GM11168 (cell line): ENCODE measurements around the gene DNAH11.
"Not testable (repeated sequence)": the region's sequence is repeated elsewhere in the genome, so short reads cannot be mapped to it uniquely, and the experiment has no call there.

Experiments
- in situ Hi-C: fragments of 300-500 bp; cut with MboI; formaldehyde crosslinking; loops from one replicate; pipeline ENCODE4 v1.12.0; 2022; ENCODE audit warnings: low sequenced_read_pairs; ENCODE audit not compliant: unreplicated experiment

Gene DNAH11

DNA sequence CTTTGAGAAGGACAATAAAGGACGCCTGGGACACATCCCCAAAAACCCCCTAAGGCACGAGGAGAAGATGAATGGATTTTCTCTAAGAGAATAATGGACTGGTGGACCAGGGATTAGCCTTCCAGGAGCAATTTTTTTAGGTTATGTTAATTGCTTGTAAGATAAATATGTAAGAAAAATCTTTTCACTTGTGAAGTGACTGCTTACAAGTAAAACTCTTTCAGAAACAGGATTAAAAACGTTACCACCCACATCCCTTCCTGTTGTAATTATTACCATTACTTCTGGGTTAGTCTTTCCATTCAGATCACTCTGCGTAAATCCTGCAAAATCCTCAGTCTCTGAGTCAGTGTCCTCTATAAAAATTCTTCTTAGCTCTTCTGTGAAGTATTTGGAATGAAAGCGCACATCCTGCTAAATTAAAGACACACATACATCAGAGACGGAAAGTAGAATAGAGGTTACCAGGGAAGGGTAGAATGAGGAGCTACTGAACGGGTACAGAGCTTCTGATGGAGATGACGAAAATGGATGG, 368.6 kb downstream of the DNAH11 start:
- in situ Hi-C loops: no loop called here

DNA sequence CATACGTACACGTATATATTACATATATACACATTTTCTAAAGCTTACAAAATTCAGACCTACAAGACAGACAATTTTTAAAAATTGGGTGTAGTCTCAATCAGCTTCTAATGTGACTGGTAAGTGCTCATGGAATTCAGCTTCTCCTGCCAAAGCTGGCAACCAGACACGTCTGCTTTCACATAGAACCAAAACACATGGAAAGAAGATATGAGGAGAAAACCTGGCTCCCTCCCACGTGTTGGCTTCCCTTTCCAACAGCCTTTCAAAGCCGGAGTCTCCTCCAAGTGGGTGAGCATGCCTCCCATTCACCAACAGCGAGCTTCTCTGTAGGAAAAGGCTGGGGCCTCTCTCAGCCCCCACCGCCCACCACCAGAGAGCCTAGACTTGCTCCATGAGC, 369.5 kb downstream of the DNAH11 start:
- in situ Hi-C loops: no loop called here

DNA sequence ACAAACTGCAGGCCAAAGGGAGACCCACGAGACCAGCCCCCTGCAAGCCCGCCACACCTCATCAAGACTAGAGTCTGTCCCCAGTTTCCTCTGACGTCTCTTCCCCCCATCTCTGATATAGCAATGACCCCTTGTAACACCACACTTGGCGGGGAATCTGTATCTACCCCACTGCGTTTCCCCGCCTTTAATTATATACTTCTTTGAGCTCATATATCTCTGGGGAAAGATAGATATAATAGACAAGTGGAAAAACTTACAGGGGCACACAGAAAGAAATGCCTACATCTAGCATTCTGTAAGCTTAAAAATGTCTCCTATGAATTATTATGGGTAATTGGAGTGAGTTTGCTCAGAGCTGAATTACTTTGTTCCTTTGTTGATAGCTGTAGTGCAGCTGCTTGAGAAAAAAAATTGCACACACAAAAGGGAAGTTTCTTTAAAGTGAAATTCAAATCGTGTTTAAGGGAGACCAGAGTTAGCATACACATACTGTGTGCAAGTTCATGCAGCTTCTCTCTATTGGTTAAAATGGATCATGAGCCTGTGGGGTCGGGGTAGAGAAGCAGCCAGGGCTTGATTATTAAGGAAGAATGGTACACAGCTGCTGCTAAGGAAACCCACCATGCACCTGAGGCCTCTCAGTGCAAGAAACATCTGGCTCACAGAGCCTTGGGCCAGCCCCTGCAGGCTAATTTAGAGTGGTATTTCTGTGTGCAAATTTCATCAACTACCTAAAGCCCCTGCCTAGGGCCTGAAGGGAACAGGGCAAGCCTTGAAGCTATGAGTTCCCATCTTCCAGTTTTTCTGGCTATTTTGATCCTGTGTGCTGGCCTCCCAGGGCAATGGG, 370.3 kb downstream of the DNAH11 start:
- in situ Hi-C loops: no loop called here

DNA sequence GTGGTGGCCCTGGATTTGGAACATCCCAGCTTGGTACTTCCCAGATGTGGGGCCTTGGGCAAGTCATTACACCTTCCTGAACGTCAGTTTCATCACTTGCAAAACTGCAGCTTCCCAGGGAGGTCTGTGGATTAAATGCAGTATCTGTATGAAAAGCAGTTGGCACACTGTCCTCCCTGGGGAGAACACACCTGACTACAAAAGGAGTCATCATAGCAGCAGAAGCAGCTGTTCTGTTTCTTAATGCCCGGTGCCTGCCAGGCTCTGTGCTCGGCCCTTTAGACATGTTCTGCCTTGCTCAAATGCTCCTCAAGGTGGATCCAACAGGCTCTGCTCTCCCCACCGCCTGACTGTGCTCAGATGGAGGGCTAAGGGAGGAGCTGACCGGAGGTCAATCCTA, 371.8 kb downstream of the DNAH11 start:
- in situ Hi-C loops: no loop called here

DNA sequence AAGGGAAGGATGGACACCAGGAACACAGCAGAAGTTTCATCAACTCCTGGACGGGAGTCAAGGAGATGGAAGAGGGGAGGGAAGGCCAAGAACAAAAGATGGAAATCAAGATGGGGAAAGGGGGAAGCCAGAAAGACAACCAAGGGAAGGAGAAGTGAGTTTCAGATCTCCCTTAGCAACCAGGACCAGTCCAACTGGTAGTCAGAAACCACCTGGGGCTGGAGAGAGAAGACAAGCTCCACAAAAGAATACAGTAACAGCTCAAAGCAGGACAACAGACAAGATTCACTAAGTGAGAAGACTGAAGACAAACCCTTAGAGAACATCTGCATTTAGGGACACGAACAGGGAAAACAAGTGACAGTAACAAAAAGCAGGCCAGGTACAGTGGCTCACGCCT, 372.3 kb downstream of the DNAH11 start:
- in situ Hi-C loops: no loop called here

DNA sequence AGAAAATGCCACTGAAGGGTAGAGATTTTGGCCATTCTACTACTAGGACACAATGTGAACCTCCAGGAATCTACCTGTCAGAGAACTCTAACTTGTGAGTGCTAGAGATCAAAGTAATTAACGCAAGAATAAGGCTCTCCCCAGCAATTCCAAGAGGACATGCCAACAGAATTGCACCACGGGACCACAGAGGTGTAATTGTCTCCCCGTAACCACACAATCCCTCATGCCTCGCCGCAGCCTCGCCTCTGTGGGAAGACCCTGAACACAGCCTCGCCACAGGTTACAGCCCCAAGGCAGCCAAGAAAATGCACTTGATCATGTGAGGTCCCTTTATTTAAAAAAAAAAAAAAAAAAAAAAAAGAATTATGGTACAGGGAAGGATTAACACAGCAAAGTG, 373.3 kb downstream of the DNAH11 start:
- in situ Hi-C loops: no loop called here

DNA sequence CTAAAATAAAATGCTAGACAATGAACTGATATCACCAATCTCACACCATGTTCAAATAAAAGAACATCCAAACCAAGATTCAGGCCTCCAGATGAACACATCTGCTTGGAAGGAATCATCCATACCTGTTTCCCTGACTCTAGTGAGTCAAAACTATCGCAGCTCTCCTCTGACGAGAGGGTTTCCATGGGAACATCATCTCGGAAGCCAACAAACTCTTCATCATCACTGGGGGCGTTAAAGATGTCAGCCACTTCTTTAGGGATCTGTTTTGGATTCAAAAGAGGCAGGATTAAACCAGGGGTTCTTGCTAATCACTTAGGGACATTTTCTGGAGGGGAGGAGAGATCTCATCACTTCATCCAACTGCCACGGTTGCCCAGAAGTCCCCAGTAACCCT, 373.8 kb downstream of the DNAH11 start:
- in situ Hi-C loops: no loop called here

DNA sequence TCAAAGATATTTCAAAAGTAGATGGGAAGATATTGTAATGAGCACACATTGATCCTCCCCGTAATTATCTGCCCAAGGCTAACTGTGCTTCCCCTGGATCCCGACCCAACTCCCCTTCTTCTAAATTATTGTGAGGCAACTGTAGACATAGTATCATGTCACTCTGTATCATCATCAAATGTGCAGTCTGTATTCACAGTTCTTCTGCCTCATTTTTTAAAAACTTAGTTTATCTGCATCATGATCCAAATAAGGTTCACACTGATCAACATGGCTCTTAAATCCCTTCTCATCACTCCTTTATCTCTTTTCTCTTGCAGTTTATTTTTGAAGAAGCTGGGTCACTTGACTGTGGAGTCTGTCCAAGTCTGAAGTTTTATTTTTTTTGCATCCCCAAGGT, 375.4 kb downstream of the DNAH11 start:
- in situ Hi-C loops: no loop called here

DNA sequence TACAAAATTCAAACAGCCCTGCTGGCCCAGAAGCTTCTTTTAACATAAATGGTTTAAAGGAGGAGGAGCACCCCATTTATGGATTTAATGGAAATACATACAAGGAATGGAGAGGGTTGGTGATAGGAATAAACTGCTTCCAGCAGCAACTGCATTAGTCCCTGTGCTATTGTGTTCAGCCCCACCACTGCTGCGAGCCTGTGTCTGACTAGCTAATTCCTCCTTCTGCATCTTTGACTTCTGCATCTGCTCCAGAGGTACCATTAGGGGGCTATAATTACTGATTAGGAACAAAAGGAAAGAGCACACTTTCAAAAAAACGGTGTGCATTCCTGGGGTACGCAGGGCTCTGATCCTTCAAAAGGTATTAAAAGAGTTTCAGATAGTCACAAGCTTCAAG, 378.1 kb downstream of the DNAH11 start:
- in situ Hi-C loops: no loop called here

DNA sequence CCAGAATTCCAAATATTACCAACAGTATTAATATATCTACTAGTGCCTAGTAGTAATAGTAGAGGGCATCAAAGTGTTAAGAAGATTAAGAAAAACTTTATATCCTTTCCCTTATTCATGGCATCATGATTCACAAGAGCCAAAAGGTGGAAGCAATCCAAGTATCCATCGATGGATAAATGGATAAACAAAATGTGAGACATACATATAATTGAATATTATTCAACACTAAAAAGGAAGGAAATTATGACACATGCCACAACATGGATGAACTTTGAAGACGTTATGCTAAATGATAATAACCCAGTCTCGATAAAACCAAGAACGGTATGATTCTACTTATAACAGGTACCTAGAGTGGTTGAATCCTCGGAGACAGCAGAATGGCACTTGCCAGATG, 379.8 kb downstream of the DNAH11 start:
- in situ Hi-C loops: no loop called here

DNA sequence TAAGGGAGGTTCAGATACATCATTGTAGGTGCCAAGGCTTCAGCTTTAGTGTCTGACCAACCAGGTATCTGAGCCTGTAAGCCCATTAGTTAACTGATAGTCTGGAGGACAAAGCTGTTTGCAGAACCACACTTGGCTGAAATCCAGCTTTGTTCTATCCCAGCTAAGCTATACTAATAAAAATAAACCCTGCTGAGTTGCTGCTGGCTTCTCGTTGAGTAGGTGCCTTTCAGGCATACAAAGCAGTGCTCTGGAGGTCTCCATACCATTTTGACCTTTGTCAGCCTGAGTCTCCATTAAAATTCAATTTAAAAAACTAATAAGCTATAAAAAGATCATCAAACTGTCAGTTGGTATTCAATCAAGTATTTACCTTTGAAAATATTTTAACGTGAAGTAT, 380.8 kb downstream of the DNAH11 start:
- in situ Hi-C loops: no loop called here

DNA sequence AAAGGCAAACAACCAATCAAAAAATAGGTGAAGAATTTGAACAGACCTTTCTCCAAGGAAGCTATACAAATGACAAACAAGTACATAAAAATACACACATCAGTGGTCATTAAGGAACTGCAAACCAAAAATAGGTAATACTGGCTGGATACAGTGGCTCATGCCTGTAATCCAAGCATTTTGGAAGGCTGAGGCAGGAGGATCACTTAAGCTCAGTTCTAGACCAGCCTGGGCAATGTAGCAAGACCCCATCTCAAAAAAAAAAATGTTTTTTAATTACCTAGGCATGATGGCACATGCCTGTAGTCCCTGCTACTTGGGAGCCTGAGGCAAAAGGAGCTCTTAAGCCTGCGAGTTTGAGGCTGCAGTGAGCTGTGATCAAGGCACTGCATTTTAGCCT, 383.6 kb downstream of the DNAH11 start:
- in situ Hi-C loops: no loop called here

DNA sequence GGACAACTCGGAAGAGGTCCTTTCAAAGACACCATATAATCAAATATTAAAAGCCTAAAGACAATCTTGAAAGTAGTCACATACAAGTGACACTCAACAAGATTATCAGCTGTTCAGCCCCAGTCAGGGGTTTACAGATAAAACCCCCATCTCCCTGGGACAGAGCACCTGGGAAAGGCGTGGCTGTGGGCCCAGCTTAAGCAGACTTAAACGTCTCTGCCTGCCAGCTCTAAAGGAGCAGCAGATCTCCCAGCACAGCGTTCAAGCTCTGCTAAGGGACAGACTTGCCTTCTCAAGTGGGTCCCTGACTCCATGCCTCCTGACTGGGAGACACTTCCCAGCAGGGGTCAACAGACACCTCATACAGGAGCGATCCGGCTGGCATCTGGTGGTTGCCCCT, 384.9 kb downstream of the DNAH11 start:
- in situ Hi-C loops: no loop called here

DNA sequence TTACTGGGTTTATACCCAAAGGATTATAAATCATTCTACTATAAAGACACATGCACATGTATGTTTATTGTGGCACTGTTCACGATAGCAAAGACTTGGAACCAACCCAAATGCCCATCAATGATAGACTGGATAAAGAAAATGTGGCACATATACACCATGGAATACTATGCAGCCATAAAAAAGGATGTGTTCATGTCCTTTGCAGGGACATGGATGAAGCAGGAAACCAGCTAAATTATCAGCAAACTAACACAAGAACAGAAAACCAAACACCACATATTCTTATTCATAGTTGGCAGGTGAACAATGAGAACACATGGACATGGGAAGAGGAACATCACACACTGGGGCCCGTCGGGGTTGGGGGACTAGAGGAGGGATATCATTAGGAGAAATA, 390.5 kb downstream of the DNAH11 start:
- in situ Hi-C loops: not testable (repeated sequence)

DNA sequence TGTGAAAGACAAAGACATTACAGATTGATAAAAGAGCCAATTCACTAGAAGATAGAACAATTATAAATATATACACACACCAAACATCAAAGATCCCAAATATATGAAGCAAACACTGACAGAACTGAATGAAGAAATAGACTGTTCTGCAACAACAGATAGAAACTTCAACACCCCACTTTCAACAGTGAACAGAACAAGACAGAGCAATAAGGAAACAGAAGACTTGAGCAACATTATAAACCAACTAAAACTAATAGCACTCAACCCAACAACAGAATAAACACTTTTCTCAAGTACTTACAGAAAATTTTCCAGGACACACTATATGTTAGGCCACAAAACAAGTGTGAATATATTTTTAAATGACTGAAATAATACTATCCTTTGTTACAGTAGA, 392.0 kb downstream of the DNAH11 start:
- in situ Hi-C loops: no loop called here

DNA sequence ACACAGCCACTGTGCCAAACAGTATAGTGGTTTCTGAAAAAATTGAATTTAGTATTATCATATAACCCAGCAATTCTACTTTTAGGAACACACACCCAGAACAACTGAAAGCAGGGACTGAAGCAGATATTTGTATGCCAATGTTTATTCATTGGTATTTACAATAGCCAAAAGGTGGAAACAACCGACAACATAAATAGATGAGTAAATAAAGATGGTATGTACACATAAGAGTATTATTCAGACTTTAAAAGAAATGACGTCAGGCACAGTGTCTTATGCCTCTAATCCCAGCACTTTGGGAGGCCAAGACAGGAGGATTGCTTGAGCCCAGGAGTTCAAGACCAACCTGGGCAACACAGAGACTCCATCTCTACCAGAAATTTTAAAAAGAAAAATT, 395.6 kb downstream of the DNAH11 start:
- in situ Hi-C loops: no loop called here

DNA sequence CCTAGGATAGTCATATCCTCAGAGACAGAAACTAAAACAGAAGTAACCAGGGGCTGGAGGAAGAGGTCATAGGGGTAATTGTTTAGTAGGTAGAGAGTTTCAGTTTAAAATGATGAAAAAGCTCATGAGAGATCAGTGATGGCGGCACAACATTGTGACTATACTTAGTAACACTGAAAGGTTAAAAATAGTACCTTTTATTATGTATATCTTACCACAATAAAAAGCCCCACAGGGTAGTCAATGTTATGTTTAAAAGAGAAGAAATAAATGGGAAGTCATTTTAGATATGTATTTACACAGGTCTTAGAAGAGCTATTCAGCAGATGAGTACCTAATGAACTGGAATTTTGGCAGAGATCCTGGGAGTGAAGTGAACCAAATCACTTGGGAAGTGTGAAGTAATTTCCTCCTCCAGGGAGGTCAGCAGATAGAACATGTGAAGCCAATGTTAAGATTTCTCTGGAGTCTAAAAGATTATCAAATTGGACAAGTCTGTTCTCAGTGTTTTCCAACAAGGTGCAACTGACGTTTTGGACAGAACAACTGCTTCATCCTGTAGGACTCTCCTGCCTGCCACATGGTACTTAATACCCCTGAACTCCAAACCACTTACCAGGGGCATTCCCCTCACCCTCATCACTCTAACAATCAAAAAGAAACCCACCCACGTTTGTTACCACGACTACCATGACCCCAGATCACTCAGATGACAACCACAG, 396.5 kb downstream of the DNAH11 start:
- in situ Hi-C loops: no loop called here

DNA sequence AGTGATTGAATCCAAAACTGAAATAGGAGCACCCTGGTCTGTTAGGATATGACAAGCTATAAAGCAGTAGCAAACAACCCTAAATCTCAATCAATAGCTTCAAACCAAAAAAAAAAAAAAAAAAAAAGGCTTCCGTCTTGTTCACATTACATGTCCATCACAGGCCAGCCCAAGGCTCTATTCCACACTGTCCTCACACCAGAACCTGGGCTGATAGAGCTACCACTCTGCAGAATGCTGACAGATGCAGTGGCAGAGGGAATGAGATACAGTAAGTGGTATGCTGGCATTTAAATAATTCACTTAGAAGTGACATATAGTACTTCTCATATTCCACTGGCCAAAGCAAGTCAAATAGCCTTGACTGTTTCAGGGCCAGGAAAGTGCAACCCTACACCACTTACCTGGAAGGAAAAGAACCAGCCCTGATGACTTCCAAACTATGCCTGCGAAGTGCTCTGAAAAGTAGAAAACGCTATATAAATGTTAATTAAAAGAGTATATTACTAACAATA, 397.1 kb downstream of the DNAH11 start:
- in situ Hi-C loops: no loop called here

DNA sequence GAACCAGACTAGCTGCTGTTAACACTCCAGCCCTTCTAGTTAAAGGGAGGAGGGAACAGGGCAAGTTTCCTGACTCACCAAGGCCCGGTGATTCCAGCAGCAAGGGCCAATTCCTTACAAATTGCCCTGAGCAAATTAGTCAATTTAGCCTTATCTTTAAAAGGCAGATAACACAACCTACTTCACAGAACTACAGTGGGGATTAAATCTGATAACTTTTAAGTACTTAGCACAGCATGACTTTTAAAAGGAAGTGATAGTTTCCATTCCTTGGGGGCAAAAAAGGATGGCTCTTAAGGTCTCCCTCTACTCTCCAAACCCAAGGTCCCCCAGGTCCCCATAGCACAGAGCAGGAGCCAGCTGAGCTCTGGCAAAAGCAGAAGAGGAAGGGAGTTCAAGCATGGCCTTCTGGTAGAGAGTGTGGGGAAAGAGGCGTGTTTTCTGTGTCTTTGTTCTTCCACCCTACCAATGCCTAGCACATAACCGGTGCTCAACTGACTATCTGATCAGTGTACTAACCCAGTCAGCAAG, 398.8 kb downstream of the DNAH11 start:
- in situ Hi-C loops: no loop called here

DNA sequence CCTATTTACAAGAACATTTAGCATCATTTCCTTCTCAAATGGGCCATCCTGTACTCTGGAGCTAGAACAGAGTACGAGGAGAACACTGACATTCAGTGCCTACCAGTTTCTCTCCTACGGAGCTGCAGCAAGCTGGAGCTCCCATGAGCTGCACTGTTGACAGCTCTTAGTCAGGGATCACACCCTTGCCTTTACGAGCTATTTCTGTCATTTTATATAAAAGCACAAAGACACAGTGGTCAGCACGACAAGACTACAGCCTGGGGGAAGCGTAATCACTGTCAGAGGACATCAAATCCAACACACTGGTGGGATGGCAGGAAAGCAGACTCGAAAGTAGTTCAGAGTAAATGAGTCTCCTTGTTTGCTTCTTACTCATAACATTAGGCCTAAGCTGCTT, 400.1 kb downstream of the DNAH11 start:
- in situ Hi-C loops: no loop called here

DNA sequence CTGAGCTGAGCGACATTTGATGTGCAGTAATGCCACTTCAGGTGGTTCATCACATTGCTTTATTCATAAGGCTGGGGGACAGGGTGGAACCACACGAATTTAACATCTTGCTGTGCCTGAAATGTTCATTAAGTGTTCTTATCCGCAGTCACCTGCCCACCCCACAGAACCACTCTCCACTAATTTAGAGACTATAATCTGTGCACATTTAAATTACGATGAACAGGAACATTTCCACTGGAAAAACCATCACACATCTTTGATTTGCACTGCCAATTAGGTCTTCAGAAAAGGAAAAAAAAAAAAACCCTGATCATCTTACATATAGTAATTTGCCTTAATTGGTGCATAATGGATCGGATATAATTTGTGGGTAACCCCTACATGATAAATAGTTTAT, 400.6 kb downstream of the DNAH11 start:
- in situ Hi-C loops: no loop called here
